HepG2 (cell line): Measurements from ENCODE around the gene THAP9. TPM values are rescaled to one million over a fixed set of nuclear protein-coding genes. Genes with fewer than 3 reads are reported as not detected.

Experiments
- ADNP ChIP-seq: sonication (generic); formaldehyde crosslinking; IDR thresholded peaks from 2 replicates; pipeline ENCODE4 v1.4.0; 2020; ENCODE audit warnings: missing genetic modification reagents
- CBX5 ChIP-seq: sonication (generic); formaldehyde crosslinking; IDR thresholded peaks from 2 replicates; pipeline ENCODE4 v1.4.0; 2020; ENCODE audit warnings: missing genetic modification reagents, borderline replicate concordance
- CHD4 ChIP-seq: fragments of 200-600 bp; sonication (generic); IDR thresholded peaks from 2 replicates; pipeline ENCODE4 v1.7.0; 2017; ENCODE audit warnings: mild to moderate bottlenecking, low read length, borderline replicate concordance
- GFI1 ChIP-seq: sonication (generic); formaldehyde crosslinking; IDR thresholded peaks from 2 replicates; pipeline ENCODE4 v1.5.0; 2020; ENCODE audit warnings: missing genetic modification reagents, mild to moderate bottlenecking, borderline replicate concordance
- HOXA7 ChIP-seq: sonication (generic); formaldehyde crosslinking; IDR thresholded peaks from 2 replicates; pipeline ENCODE4 v1.8.1; 2022; ENCODE audit warnings: mild to moderate bottlenecking, missing genetic modification reagents, moderate library complexity
- JUN ChIP-seq: sonication (generic); formaldehyde crosslinking; IDR thresholded peaks from 2 replicates; pipeline ENCODE4 v1.4.0; 2020; ENCODE audit warnings: mild to moderate bottlenecking, missing genetic modification reagents
- ZBTB21 ChIP-seq: sonication (generic); formaldehyde crosslinking; IDR thresholded peaks from 2 replicates; pipeline ENCODE4 v1.4.0; 2020; ENCODE audit warnings: missing genetic modification reagents
- ZC3H4 ChIP-seq: sonication (generic); formaldehyde crosslinking; IDR thresholded peaks from 2 replicates; pipeline ENCODE4 v1.4.0; 2020; ENCODE audit warnings: missing genetic modification reagents, borderline replicate concordance
- ZMYM3 ChIP-seq: sonication (generic); formaldehyde crosslinking; IDR thresholded peaks from 2 replicates; pipeline ENCODE4 v1.5.1; 2020; ENCODE audit warnings: mild to moderate bottlenecking, missing genetic modification reagents
- ZNF10 ChIP-seq: sonication (generic); formaldehyde crosslinking; IDR thresholded peaks from 2 replicates; pipeline ENCODE4 v1.4.0; 2020; ENCODE audit warnings: mild to moderate bottlenecking, low read depth, missing genetic modification reagents, borderline replicate concordance
- ZNF512 ChIP-seq: sonication (generic); formaldehyde crosslinking; IDR thresholded peaks from 2 replicates; pipeline ENCODE4 v1.4.0; 2020; ENCODE audit warnings: mild to moderate bottlenecking, missing genetic modification reagents
- ZNF570 ChIP-seq: sonication (generic); formaldehyde crosslinking; IDR thresholded peaks from 2 replicates; pipeline ENCODE4 v1.4.0; 2020; ENCODE audit warnings: mild to moderate bottlenecking, missing genetic modification reagents, borderline replicate concordance
- ZNF672 ChIP-seq: sonication (generic); formaldehyde crosslinking; IDR thresholded peaks from 2 replicates; pipeline ENCODE4 v1.8.1; 2022; ENCODE audit warnings: missing genetic modification reagents
- ZNF788 ChIP-seq: sonication (generic); formaldehyde crosslinking; IDR thresholded peaks from 2 replicates; pipeline ENCODE4 v1.5.0; 2020; ENCODE audit warnings: mild to moderate bottlenecking, missing genetic modification reagents, borderline replicate concordance
- ZSCAN30 ChIP-seq: sonication (generic); formaldehyde crosslinking; IDR thresholded peaks from 2 replicates; pipeline ENCODE4 v1.5.0; 2020; ENCODE audit warnings: mild to moderate bottlenecking, missing genetic modification reagents
- polyA plus RNA-seq, 8 experiments: library from polyadenylated mRNA; depleted of rRNA in 3 of 8; stranded (reverse) in 7 of 8; unstranded in 1 of 8; fragments of >200 nt; fragmentation: Illumina TruSeq in 4 of 8; extraction: Trizol in 4 of 8; gene quantifications; 2 replicates each; pipeline versions ENCODE4 v1.2.1 to v1.2.3, GENCODE V29; 2011 to 2016; ENCODE audit warnings: low read depth in 4 of 8, missing spikeins in 1 of 8, mixed read lengths in 1 of 8; ENCODE audit not compliant: insufficient read depth in 1 of 8
- total RNA-seq, 5 experiments: library from RNA; depleted of rRNA; stranded (reverse); fragments of >200 nt; fragmentation: Illumina TruSeq; extraction: Trizol; gene quantifications; 2 replicates each; pipeline ENCODE4 v1.2.3, GENCODE V29; 2016; ENCODE audit warnings: low read depth in 1 of 5
- TF ChIP-seq, protein P1 (sequence below): IDR thresholded peaks from 2 replicates; pipeline ENCODE4 v1.6.1; 2016; ENCODE audit warnings: missing biosample characterization, missing genetic modification reagents, low read depth
- TF ChIP-seq, protein P2 (sequence below): sonication (generic); formaldehyde crosslinking; IDR thresholded peaks from 2 replicates; pipeline ENCODE4 v1.4.0; 2020; ENCODE audit warnings: missing genetic modification reagents
- TF ChIP-seq, protein P3 (sequence below): sonication (generic); formaldehyde crosslinking; IDR thresholded peaks from 2 replicates; pipeline ENCODE4 v1.8.0; 2022; ENCODE audit warnings: missing genetic modification reagents, low read depth, mild to moderate bottlenecking, borderline replicate concordance
- TF ChIP-seq, protein P4 (sequence below): sonication (generic); formaldehyde crosslinking; IDR thresholded peaks from 2 replicates; pipeline ENCODE4 v1.5.0; 2020; ENCODE audit warnings: missing genetic modification reagents
- TF ChIP-seq, protein P5 (sequence below): sonication (generic); formaldehyde crosslinking; conservative IDR thresholded peaks from 2 replicates; pipeline ENCODE4 v1.5.0; 2020; ENCODE audit warnings: missing genetic modification reagents

The THAP9 gene
- total and polyA plus RNA-seq, 2 of the 13 experiments (the other 11 are each of a cell fraction or from before 2014, with no cell fraction given), result 6.0 to 7.2 TPM

DNA sequence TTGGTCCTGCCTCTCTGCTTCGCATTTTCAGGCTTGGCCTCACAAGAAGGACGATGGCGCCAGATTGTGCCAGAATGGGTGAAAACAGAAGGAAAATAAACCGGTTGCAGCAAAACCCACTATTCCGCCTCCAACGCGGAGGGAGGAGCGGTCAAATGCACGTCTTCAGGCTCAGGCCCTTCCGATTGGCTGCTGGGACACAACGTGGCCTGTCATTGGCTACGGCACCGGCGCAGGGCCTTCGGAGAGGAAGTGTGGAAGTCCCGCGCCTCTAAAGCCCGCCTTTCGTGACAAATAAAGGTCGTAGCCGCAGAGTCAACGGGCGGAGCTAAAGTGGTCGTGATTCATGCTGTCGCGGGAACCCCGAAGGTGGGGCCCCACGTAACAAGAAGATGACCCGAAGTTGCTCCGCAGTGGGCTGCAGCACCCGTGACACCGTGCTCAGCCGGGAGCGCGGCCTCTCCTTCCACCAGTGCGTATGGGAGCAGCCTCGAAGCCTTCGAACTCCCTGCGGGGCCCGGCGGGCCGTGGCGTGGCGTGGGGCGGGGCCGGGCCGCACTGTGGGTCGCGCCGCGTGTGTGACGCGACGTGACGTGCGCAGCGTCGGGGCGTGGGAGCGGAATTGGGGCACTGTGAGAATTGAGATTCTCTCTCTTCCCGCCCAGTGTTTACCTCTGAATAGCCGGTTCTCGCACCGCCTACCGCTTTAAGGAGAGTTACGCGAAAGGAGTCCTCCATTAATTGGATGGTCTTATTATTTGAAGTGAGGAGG lies at the start of gene THAP9 (continued):
- TF ChIP-seq ZNF512 (CRISPR knock-in tag) (no peak), ZBTB21 (CRISPR knock-in tag) (peak; percentile 70), CHD4 (no peak), ZNF10 (no peak), ZC3H4 (CRISPR knock-in tag) (no peak), ZMYM3 (CRISPR knock-in tag) (no peak), HOXA7 (CRISPR knock-in tag) (no peak), CBX5 (CRISPR knock-in tag) (no peak), ZNF788 (CRISPR knock-in tag) (peak; percentile 50; the same call in 1 of the 2 replicates), ZNF570 (no peak), GFI1 (CRISPR knock-in tag) (peak; percentile 66; the same call in 1 of the 2 replicates), ZSCAN30 (CRISPR knock-in tag) (no peak), ZNF672 (CRISPR knock-in tag) (0 out of 2 replicates have a peak, but pooled peaks have one; percentile 47), ADNP (CRISPR knock-in tag) (no peak), JUN (no peak)
- TF ChIP-seq, protein P1, sequence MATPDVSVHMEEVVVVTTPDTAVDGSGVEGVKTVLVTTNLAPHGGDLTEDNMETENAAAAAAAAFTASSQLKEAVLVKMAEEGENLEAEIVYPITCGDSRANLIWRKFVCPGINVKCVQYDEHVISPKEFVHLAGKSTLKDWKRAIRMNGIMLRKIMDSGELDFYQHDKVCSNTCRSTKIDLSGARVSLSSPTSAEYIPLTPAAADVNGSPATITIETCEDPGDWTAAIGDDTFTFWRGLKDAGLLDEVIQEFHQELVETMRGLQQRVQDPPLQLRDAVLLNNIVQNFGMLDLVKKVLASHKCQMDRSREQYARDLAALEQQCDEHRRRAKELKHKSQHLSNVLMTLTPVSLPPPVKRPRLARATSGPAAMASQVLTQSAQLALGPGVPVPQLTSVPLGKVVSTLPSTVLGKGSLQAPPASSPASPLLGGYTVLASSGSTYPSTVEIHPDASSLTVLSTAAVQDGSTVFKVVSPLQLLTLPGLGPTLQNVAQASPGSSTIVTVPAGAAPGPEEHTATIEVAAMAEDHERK (CRISPR knock-in tag), result peak; percentile 66; the same call in 1 of the 2 replicates
- TF ChIP-seq, protein P2, sequence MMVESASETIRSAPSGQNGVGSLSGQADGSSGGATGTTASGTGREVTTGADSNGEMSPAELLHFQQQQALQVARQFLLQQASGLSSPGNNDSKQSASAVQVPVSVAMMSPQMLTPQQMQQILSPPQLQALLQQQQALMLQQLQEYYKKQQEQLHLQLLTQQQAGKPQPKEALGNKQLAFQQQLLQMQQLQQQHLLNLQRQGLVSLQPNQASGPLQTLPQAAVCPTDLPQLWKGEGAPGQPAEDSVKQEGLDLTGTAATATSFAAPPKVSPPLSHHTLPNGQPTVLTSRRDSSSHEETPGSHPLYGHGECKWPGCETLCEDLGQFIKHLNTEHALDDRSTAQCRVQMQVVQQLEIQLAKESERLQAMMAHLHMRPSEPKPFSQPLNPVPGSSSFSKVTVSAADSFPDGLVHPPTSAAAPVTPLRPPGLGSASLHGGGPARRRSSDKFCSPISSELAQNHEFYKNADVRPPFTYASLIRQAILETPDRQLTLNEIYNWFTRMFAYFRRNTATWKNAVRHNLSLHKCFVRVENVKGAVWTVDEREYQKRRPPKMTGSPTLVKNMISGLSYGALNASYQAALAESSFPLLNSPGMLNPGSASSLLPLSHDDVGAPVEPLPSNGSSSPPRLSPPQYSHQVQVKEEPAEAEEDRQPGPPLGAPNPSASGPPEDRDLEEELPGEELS (CRISPR knock-in tag), result peak; percentile 37; the same call in 1 of the 2 replicates
- TF ChIP-seq, protein P3, sequence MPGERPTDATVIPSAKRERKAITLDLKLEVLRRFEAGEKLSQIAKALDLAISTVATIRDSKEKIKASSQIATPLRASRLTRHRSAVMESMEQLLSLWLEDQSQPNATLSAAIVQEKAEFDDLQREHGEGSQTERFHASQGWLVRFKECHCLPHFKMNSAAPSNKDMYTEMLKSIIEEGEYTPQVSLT, result no peak
- TF ChIP-seq, protein P4, sequence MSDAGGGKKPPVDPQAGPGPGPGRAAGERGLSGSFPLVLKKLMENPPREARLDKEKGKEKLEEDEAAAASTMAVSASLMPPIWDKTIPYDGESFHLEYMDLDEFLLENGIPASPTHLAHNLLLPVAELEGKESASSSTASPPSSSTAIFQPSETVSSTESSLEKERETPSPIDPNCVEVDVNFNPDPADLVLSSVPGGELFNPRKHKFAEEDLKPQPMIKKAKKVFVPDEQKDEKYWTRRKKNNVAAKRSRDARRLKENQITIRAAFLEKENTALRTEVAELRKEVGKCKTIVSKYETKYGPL (CRISPR knock-in tag), result no peak
- TF ChIP-seq, protein P5, sequence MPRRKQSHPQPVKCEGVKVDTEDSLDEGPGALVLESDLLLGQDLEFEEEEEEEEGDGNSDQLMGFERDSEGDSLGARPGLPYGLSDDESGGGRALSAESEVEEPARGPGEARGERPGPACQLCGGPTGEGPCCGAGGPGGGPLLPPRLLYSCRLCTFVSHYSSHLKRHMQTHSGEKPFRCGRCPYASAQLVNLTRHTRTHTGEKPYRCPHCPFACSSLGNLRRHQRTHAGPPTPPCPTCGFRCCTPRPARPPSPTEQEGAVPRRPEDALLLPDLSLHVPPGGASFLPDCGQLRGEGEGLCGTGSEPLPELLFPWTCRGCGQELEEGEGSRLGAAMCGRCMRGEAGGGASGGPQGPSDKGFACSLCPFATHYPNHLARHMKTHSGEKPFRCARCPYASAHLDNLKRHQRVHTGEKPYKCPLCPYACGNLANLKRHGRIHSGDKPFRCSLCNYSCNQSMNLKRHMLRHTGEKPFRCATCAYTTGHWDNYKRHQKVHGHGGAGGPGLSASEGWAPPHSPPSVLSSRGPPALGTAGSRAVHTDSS (CRISPR knock-in tag), result no peak
